Gastroesophageal sphincter (tissue), 3 donors: Measurements from ENCODE around the gene AFAP1.

Experiments used
- POLR2A ChIP-seq, 2 donors: fragments of 450-650 bp; IDR thresholded peaks; one replicate each; pipeline ENCODE4 v1.6.1; 2017; ENCODE audit warnings: antibody characterized with exemption in 2 of 2, mild to moderate bottlenecking in 2 of 2, moderate library complexity in 1 of 2
- POLR2AphosphoS5 ChIP-seq: sonication (generic); formaldehyde crosslinking; IDR thresholded peaks from one replicate; pipeline ENCODE4 v1.6.1; 2017; ENCODE audit warnings: antibody characterized with exemption
- TF ChIP-seq, protein P1 (sequence below), 4 experiments: fragments of 200-600 bp in 2 of 4; fragments of 450-650 bp in 2 of 4; sonication (generic) in 1 of 4; IDR thresholded peaks; one replicate each; pipeline ENCODE4 v1.5.1; 2017 to 2019; ENCODE audit warnings: antibody characterized with exemption in 4 of 4, mild to moderate bottlenecking in 2 of 4, moderate library complexity in 2 of 4

DNA sequence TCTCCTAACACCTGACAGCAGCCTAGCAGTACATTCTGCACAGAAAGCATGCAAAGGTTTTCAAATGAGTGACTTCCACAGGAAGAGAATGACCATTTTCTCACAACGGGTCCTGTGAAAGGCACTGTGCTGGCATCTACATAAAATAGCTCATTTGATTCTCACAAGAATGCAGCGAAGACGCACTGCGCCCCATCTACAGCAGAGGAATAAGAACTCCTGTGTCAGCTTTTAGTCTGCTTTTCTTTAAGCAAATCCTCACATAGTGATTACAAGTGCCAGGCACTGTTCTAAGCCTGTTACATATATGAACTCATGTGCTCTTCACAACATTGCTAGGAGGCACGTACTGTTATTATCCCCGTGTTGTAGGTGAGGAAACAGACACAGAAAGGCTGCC, 62.5 kb downstream of the AFAP1 start:
- TF ChIP-seq POLR2A (IDR thresholded peaks at IDR 0.05) = no peak
- TF ChIP-seq, protein P1, sequence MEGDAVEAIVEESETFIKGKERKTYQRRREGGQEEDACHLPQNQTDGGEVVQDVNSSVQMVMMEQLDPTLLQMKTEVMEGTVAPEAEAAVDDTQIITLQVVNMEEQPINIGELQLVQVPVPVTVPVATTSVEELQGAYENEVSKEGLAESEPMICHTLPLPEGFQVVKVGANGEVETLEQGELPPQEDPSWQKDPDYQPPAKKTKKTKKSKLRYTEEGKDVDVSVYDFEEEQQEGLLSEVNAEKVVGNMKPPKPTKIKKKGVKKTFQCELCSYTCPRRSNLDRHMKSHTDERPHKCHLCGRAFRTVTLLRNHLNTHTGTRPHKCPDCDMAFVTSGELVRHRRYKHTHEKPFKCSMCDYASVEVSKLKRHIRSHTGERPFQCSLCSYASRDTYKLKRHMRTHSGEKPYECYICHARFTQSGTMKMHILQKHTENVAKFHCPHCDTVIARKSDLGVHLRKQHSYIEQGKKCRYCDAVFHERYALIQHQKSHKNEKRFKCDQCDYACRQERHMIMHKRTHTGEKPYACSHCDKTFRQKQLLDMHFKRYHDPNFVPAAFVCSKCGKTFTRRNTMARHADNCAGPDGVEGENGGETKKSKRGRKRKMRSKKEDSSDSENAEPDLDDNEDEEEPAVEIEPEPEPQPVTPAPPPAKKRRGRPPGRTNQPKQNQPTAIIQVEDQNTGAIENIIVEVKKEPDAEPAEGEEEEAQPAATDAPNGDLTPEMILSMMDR (IDR thresholded peaks at IDR 0.05) = no peak
- no peak for TF ChIP-seq POLR2AphosphoS5
